ENCODE measurements around the gene ADGB. TPM values are rescaled to one million over a fixed set of nuclear protein-coding genes. Genes with fewer than 3 reads are reported as not detected.

The ADGB gene
- total RNA-seq, 6 experiments from 2014 or later = 0.06 TPM; not detected in 5

- H3K36me3 ChIP-seq = no peaks in the 10 kb centered on the region
- no peak for DNase-seq
- no peaks in the 10 kb centered on the region for H3K4me1 ChIP-seq
- WGBS (ENCODE audit: insufficient coverage, low coverage, low lambda C conversion rate, missing lambda C conversion rate) = 24% methylated on average over 4 of the region's 6 CpGs
- intact Hi-C loops (cut with DNase I) = no loop called here
- no peak overlapping the region for H3K27ac ChIP-seq
- no peak for ATAC-seq
- H3K27me3 ChIP-seq = no peaks in the 10 kb centered on the region
- no peaks in the 10 kb centered on the region for H3K9me3 ChIP-seq
- H3K4me3 ChIP-seq = no peak overlapping the region
- TF ChIP-seq POLR2A (IDR thresholded peaks at IDR 0.05) (no peak), CTCF (IDR thresholded peaks at IDR 0.05) (no peak)
Observed at GRCh38 chr6:146602526-146602925, 3.8 kb downstream of the ADGB start.

- Histone ChIP-seq H3K4me1 (no peaks in the 10 kb centered on the region), H3K4me3 (no peak overlapping the region), H3K36me3 (no peaks in the 10 kb centered on the region), H3K27ac (no peak overlapping the region), H3K9me3 (no peaks in the 10 kb centered on the region), H3K27me3 (no peaks in the 10 kb centered on the region)
- ATAC-seq (no peak), DNase-seq (no peak)
- WGBS (ENCODE audit: insufficient coverage, low coverage, low lambda C conversion rate, missing lambda C conversion rate) = 78% methylated on average over 3 of the region's 3 CpGs
- intact Hi-C loops (cut with DNase I) = no loop called here
- no peak for TF ChIP-seq CTCF (IDR thresholded peaks at IDR 0.05)
- no peak for TF ChIP-seq POLR2A (IDR thresholded peaks at IDR 0.05)
Observed at GRCh38 chr6:146613947-146614346, 15.2 kb downstream of the ADGB start.

GRCh38 chr6:146620655-146621054 lies 21.9 kb downstream of the ADGB start:
- H3K9me3 ChIP-seq = no peaks in the 10 kb centered on the region
- H3K36me3 ChIP-seq = no peaks in the 10 kb centered on the region
- intact Hi-C loops (cut with DNase I) = no loop called here
- H3K4me1 ChIP-seq = no peaks in the 10 kb centered on the region
- H3K27ac ChIP-seq = no peak overlapping the region
- DNase-seq (no peak), ATAC-seq (no peak)
- H3K27me3 ChIP-seq = no peaks in the 10 kb centered on the region
- TF ChIP-seq CTCF (IDR thresholded peaks at IDR 0.05) = no peak
- no peak for TF ChIP-seq POLR2A (IDR thresholded peaks at IDR 0.05)
- 45% methylated on average over 2 of the region's 2 CpGs for WGBS (ENCODE audit: insufficient coverage, low coverage, low lambda C conversion rate, missing lambda C conversion rate)
- H3K4me3 ChIP-seq = no peak overlapping the region

GRCh38 chr6:146628350-146628749 lies 29.6 kb downstream of the ADGB start:
- intact Hi-C loops (cut with DNase I) = no loop called here
- WGBS (ENCODE audit: insufficient coverage, low coverage, low lambda C conversion rate, missing lambda C conversion rate) = 48% methylated on average over 2 of the region's 2 CpGs
- Histone ChIP-seq H3K36me3 (no peaks in the 10 kb centered on the region), H3K4me1 (no peaks in the 10 kb centered on the region), H3K4me3 (no peak overlapping the region), H3K9me3 (no peaks in the 10 kb centered on the region), H3K27ac (no peak overlapping the region), H3K27me3 (no peaks in the 10 kb centered on the region)
- no peak for TF ChIP-seq POLR2A (IDR thresholded peaks at IDR 0.05)
- TF ChIP-seq CTCF (IDR thresholded peaks at IDR 0.05) = no peak
- DNase-seq (no peak), ATAC-seq (no peak)

GRCh38 chr6:146634022-146634421 lies 35.2 kb downstream of the ADGB start:
- no peaks in the 10 kb centered on the region for H3K9me3 ChIP-seq
- no peaks in the 10 kb centered on the region for H3K27me3 ChIP-seq
- H3K27ac ChIP-seq = no peak overlapping the region
- no peaks in the 10 kb centered on the region for H3K36me3 ChIP-seq
- no peak for ATAC-seq
- no peaks in the 10 kb centered on the region for H3K4me1 ChIP-seq
- H3K4me3 ChIP-seq = no peak overlapping the region
- no peak for TF ChIP-seq CTCF (IDR thresholded peaks at IDR 0.05)
- no peak for TF ChIP-seq POLR2A (IDR thresholded peaks at IDR 0.05)
- 37% methylated on average over 2 of the region's 2 CpGs for WGBS (ENCODE audit: insufficient coverage, low coverage, low lambda C conversion rate, missing lambda C conversion rate)
- intact Hi-C loops (cut with DNase I) = no loop called here
- no peak for DNase-seq

Measured in right lobe of liver (tissue), 6 donors.